PC-9 (cell line): ENCODE measurements around the gene NET1.

Experiments used
- EZH2 ChIP-seq: fragments of 200-600 bp; sonication (generic); IDR thresholded peaks from 2 replicates; pipeline ENCODE4 v1.8.0; 2017; ENCODE audit warnings: antibody characterized with exemption, low read depth
- TF ChIP-seq, protein P1 (sequence below): fragments of 200-600 bp; sonication (generic); conservative IDR thresholded peaks from 2 replicates; pipeline ENCODE4 v1.6.1; 2017; ENCODE audit warnings: mixed run types, antibody characterized with exemption, mild to moderate bottlenecking, moderate library complexity

DNA sequence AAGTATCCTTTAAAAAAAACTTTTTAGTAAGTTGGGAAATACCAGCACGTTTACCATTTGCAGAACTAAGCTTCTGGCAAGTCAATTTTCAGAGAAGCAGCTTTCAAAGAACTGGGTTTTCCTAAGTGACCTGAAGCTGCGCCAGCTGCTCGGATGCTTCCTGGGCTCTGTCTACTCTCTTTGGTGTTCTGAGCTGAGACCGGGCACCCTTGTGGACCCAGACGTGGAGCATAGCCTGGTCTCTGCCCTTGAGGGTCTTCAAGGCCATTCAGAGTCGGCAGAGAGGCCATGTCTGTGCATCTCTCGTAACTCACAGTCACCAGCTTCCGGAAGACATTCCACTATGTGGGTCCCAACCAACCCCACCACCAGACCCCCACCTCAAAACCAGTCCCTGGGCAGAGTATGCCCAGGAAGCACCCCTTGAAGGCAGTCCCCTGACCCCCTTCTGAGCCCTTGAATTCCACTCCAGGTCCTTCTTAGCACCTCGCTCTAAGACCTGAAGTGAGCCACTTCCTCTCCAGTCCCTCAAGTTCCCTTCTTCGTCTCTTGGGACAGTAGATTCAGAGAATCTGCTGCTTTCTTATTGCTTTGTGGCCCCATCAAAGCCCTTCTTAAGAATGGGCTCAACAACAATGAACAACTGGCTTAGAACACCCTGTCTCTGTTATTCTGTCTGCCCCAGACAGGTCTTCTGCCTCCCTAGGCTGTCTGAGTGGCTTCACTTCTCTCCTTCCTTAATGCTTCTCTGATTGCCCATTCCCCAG lies 78.5 kb downstream of the NET1 start:
- TF ChIP-seq, protein P1, sequence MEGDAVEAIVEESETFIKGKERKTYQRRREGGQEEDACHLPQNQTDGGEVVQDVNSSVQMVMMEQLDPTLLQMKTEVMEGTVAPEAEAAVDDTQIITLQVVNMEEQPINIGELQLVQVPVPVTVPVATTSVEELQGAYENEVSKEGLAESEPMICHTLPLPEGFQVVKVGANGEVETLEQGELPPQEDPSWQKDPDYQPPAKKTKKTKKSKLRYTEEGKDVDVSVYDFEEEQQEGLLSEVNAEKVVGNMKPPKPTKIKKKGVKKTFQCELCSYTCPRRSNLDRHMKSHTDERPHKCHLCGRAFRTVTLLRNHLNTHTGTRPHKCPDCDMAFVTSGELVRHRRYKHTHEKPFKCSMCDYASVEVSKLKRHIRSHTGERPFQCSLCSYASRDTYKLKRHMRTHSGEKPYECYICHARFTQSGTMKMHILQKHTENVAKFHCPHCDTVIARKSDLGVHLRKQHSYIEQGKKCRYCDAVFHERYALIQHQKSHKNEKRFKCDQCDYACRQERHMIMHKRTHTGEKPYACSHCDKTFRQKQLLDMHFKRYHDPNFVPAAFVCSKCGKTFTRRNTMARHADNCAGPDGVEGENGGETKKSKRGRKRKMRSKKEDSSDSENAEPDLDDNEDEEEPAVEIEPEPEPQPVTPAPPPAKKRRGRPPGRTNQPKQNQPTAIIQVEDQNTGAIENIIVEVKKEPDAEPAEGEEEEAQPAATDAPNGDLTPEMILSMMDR, result no peak
- no peak for TF ChIP-seq EZH2
